ENCODE data around the gene CYP4F11.

The CYP4F11 gene

DNA sequence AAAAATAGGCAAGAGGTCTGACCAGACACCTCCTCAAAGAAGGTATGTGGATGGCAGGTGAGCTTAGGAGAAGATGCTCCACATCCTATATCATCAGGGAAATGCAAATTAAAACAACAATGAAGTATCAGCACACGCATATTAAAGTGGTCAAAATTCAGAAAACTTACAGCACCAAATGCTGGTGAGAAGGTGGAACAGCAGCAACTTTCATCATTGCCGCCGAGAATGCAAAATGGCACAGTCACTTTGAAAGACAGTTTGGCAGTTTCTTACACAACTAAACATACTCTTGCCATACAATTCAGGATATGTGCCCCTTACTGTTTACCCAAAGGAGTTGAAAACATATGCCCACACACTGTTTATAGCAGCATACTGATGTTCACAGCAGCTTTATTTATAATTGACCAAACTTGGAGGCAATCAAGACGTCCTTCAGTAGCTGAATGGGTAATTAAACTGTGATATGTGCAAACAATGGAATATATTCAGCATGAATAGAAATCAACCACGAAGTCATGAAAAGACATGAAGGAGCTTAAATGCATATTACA is 37.0 kb upstream of the CYP4F11 start:
- TF ChIP-seq, protein P1, sequence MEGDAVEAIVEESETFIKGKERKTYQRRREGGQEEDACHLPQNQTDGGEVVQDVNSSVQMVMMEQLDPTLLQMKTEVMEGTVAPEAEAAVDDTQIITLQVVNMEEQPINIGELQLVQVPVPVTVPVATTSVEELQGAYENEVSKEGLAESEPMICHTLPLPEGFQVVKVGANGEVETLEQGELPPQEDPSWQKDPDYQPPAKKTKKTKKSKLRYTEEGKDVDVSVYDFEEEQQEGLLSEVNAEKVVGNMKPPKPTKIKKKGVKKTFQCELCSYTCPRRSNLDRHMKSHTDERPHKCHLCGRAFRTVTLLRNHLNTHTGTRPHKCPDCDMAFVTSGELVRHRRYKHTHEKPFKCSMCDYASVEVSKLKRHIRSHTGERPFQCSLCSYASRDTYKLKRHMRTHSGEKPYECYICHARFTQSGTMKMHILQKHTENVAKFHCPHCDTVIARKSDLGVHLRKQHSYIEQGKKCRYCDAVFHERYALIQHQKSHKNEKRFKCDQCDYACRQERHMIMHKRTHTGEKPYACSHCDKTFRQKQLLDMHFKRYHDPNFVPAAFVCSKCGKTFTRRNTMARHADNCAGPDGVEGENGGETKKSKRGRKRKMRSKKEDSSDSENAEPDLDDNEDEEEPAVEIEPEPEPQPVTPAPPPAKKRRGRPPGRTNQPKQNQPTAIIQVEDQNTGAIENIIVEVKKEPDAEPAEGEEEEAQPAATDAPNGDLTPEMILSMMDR (IDR thresholded peaks at IDR 0.05; ENCODE audit: low read depth, low read length) = no peak
- no peak overlapping the region for H3K4me3 ChIP-seq (replicated peaks in 1 of 2; ENCODE audit: low read depth in 2 of 2, low read length in 2 of 2)

DNA sequence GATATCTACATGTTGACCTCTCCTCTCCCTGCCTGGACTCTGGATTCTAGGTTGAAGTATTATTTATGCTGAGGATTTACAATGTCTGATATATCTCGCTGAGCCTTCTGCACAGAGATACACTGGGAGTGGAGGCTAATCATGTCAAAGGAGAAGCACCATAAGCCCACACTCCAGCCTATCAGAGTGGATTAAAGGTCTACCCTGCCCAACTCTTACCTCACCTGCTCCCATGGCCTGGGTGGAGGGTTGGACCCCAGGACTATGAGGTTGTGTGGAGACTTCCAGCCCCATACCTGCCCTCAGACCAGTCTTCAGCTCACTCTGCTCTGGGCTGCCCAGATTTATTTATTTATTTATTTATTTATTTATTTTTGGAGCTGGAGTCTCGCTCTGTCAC is 29.9 kb upstream of the CYP4F11 start:
- TF ChIP-seq, protein P1 (IDR thresholded peaks at IDR 0.05; ENCODE audit: low read depth, low read length) = no peak
- H3K4me3 ChIP-seq (replicated peaks in 1 of 2; ENCODE audit: low read depth in 2 of 2, low read length in 2 of 2) = no peak overlapping the region
- no peak for DNase-seq (ENCODE audit: low read depth in 2 of 2)

More for the DNA sequence above, 37.0 kb upstream of the CYP4F11 start:
- DNase-seq (ENCODE audit: low read depth in 2 of 2) = no peak

DNA sequence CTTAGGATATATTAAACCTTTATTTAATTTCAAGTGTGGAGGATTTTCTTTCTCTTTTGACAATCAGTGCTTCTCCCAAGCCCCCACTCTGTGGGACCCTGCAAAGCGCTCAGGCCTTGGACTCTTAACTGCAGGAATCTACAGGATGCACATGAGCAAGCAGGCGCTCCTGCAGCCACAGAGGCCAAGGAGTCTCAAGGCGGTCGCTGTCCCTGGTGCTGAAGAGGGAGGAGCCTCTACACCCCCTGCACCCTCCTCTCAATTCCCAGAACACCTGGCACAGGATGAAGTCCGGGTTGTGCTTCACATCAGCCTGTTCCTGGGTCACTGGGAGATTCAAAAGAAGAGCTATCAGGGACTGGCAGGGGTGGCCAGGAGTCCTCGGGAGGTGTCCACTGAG is 28.0 kb upstream of the CYP4F11 start:
- TF ChIP-seq, protein P1 (IDR thresholded peaks at IDR 0.05; ENCODE audit: low read depth, low read length) = no peak
- H3K4me3 ChIP-seq (replicated peaks in 1 of 2; ENCODE audit: low read depth in 2 of 2, low read length in 2 of 2) = no peak overlapping the region
- DNase-seq (ENCODE audit: low read depth in 2 of 2) = no peak

DNA sequence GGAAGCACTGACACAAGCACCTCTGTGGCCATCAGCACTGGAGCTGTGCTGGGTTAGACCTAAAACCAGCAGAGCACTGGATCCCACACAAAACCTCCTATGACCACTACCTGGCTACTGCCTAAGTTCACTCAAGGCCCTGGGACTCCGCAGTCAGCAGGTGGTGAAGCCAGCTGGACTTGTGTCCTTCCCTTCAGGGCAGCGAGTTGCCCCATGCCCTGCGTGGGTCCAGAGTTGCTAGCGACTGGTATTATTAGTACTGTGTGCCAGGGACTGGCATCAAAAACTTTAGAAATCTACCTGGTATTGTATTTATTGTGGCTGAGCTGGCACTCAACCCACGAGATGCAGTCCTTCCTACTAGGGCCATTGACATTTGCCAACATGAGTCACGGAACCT is 20.5 kb upstream of the CYP4F11 start:
- no peak for DNase-seq (ENCODE audit: low read depth in 2 of 2)
- H3K4me3 ChIP-seq (replicated peaks in 1 of 2; ENCODE audit: low read depth in 2 of 2, low read length in 2 of 2) = no peak overlapping the region
- TF ChIP-seq, protein P1 (IDR thresholded peaks at IDR 0.05; ENCODE audit: low read depth, low read length) = no peak

DNA sequence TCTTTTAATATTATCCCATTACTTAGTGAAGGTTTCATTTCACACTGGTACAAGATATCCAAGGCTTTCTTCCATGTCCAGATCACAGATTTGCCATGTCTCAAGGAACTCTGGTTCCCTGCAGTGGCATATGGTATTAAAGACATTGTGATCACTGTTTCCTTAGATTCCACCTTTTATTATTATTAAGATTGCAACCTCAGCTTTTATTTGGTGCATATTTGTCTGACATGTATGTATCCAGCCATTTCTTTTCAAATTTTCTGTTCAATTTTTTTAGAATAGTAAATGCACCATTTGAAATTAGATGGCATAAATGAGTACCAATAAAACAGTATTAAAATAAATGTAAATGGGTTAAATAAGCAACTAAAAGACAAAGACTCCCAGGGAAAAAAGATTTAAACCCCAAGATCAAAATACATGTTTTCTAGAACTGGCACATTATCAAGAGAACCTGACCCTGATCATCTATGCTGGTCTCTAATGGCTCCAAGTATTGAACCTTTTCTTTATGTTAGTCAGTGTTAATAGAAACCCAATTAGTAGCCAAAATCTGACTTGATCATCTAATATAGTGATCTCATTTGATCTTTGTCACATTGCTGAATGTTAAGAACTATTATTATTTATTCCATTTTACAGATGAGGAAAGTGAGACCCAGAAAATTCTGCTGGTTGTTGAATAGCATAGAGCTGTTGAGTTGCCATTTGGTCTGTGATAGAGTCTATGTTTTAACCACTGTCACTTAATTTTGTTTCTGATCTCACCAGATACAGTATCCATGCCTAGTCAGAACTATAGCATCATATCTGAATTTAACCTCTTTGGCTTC is 14.1 kb upstream of the CYP4F11 start, which contains the start of gene OR10H4:
Gene OR10H4, plus strand, starts transcription at position 786 of the 836 bp plus-strand sequence. Its CDS starts 0 bp downstream, at position 786.
- no peak within 1 kb of the TSS for H3K4me3 ChIP-seq (replicated peaks in 1 of 2; ENCODE audit: low read depth in 2 of 2, low read length in 2 of 2)
- no peak for DNase-seq (ENCODE audit: low read depth in 2 of 2)
- TF ChIP-seq, protein P1 (IDR thresholded peaks at IDR 0.05; ENCODE audit: low read depth, low read length) = no peak

DNA sequence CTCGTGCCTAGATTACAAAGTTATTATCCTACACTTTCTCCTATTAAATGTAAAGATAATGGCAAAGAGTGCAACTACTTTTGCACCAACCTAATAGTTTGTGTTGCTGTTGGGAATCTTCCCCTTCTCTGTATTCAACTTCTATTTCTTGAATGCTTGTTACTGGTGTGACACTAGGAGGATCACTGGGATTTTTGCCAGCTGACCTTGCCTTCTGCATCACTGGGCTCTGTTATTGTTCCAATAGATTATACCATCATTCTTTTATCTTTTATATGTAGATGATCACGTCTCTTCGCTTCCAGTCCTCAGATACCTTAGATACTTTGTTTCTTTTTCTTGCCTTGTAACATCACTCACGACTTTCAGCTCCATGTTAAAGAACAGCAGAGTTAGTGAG is 11.0 kb upstream of the CYP4F11 start:
- H3K4me3 ChIP-seq (replicated peaks in 1 of 2; ENCODE audit: low read depth in 2 of 2, low read length in 2 of 2) = no peak overlapping the region
- DNase-seq (ENCODE audit: low read depth in 2 of 2) = no peak
- TF ChIP-seq, protein P1 (IDR thresholded peaks at IDR 0.05; ENCODE audit: low read depth, low read length) = no peak
